ENCODE data around the gene ARHGAP15. TPM values are rescaled to one million over a fixed set of nuclear protein-coding genes. Genes with fewer than 3 reads are reported as not detected.

ARHGAP15 gene
- total RNA-seq, 2 donors from 2014 or later: 11.0 to 11.8 TPM

DNA sequence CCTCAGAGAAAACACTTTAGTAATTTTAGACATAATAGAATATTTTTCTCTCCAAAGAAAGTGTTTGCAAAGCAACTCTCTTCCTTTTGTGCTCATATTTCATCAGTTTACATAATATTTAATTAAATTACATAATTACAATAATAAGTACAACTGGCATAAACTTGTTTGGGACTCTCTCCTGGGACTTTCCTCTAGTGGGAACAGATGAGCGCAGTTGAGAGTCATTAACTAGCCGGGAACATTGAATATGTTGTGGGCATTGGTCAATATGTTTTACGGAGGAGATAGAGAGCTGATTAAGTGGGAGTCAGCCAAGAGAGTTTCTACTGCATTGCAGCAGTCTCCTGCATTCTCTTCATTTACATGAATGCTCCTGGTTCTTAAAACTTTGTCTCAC, 607.7 kb downstream of the ARHGAP15 start:
- no peaks in the 10 kb centered on the region for H3K36me3 ChIP-seq
- H3K4me3 ChIP-seq: no peak overlapping the region
- no peaks in the 10 kb centered on the region for H3K4me1 ChIP-seq (ENCODE audit: control insufficient read depth in 1 of 2, low read depth in 2 of 2)
- DNase-seq (ENCODE audit: low spot score) (no peak), ATAC-seq (ENCODE audit: insufficient number of reproducible peaks, low FRiP score, low read depth) (no peak)
- TF ChIP-seq, protein P1, sequence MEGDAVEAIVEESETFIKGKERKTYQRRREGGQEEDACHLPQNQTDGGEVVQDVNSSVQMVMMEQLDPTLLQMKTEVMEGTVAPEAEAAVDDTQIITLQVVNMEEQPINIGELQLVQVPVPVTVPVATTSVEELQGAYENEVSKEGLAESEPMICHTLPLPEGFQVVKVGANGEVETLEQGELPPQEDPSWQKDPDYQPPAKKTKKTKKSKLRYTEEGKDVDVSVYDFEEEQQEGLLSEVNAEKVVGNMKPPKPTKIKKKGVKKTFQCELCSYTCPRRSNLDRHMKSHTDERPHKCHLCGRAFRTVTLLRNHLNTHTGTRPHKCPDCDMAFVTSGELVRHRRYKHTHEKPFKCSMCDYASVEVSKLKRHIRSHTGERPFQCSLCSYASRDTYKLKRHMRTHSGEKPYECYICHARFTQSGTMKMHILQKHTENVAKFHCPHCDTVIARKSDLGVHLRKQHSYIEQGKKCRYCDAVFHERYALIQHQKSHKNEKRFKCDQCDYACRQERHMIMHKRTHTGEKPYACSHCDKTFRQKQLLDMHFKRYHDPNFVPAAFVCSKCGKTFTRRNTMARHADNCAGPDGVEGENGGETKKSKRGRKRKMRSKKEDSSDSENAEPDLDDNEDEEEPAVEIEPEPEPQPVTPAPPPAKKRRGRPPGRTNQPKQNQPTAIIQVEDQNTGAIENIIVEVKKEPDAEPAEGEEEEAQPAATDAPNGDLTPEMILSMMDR (IDR thresholded peaks at IDR 0.05): no peak
- no peak overlapping the region for H3K27ac ChIP-seq
- no peaks in the 10 kb centered on the region for H3K9me3 ChIP-seq
- H3K27me3 ChIP-seq (replicated peaks; ENCODE audit: insufficient read depth): no peaks in the 10 kb centered on the region

DNA sequence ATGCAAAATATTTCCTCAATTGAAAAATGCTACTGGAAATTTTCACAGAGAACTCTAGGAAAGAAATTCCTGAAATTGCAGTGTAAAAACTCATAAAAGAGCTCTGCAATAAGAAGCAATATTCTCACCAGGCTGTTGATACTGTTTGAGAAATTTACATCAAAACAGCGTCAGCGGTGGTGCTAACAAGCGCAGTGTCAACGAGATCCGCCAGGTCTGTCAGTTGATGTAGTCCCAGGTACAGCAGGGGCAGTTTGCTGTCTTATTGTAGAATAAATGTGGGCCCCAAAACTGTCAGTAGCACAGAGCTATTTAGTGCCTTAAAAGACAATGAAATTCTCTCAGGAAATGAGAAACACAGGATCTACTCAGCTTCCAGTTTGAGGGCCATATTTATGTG, 611.2 kb downstream of the ARHGAP15 start:
- DNase-seq (ENCODE audit: low spot score) (no peak), ATAC-seq (ENCODE audit: insufficient number of reproducible peaks, low FRiP score, low read depth) (no peak)
- TF ChIP-seq, protein P1 (IDR thresholded peaks at IDR 0.05): no peak

DNA sequence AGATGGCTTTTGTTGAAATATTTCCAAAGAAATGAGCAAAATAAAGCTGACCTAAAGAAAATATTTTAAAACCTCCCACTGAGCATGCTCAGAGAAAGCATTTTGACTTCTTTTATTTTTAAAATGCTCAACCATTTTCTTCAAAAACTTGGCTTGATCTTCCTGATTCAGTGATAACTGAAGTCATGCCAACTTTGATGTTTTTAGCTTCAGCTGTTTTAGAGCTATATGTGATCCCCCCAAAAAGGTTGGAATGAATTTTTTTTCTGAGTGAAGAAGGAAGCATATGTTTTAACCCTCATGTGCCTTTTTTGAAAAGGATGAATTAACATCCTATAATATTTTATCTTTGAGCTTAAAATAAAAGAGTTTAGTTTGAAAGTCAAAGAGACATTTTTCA, 612.0 kb downstream of the ARHGAP15 start:
- H3K4me3 ChIP-seq: no peak overlapping the region
- no peaks in the 10 kb centered on the region for H3K36me3 ChIP-seq
- ATAC-seq (ENCODE audit: insufficient number of reproducible peaks, low FRiP score, low read depth) (no peak), DNase-seq (ENCODE audit: low spot score) (no peak)
- no peaks in the 10 kb centered on the region for H3K4me1 ChIP-seq (ENCODE audit: control insufficient read depth in 1 of 2, low read depth in 2 of 2)
- H3K9me3 ChIP-seq: no peaks in the 10 kb centered on the region
- no peaks in the 10 kb centered on the region for H3K27me3 ChIP-seq (replicated peaks; ENCODE audit: insufficient read depth)
- TF ChIP-seq, protein P1 (IDR thresholded peaks at IDR 0.05): no peak
- no peak overlapping the region for H3K27ac ChIP-seq

More for the DNA sequence above, 611.2 kb downstream of the ARHGAP15 start:
- no peaks in the 10 kb centered on the region for H3K9me3 ChIP-seq
- H3K36me3 ChIP-seq: no peaks in the 10 kb centered on the region
- no peak overlapping the region for H3K27ac ChIP-seq
- H3K27me3 ChIP-seq (replicated peaks; ENCODE audit: insufficient read depth): no peaks in the 10 kb centered on the region
- H3K4me3 ChIP-seq: no peak overlapping the region
- no peaks in the 10 kb centered on the region for H3K4me1 ChIP-seq (ENCODE audit: control insufficient read depth in 1 of 2, low read depth in 2 of 2)

DNA sequence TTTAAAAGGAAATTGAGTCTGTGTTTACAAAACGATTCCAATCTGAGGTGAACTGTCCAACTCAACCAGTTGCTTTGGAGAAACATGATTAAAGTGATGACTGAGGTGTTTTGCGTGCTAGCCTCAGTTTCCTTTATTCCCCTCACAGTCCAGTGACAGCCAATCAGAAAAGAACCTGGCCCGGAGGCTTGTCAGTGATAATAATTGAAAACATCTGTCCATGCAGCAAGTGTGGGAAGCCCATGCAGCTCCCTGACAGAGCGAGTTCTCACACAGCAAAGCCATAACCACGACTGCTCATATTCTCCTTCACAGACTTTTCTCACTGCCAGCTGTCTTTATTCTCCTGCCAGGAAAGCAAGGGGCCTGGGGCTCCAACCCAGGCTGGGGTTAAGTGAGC, 613.4 kb downstream of the ARHGAP15 start:
- H3K27me3 ChIP-seq (replicated peaks; ENCODE audit: insufficient read depth): no peaks in the 10 kb centered on the region
- H3K4me1 ChIP-seq (ENCODE audit: control insufficient read depth in 1 of 2, low read depth in 2 of 2): no peaks in the 10 kb centered on the region
- TF ChIP-seq, protein P1 (IDR thresholded peaks at IDR 0.05): no peak
- H3K27ac ChIP-seq: no peak overlapping the region
- no peak overlapping the region for H3K4me3 ChIP-seq
- no peaks in the 10 kb centered on the region for H3K9me3 ChIP-seq
- ATAC-seq (ENCODE audit: insufficient number of reproducible peaks, low FRiP score, low read depth) (no peak), DNase-seq (ENCODE audit: low spot score) (no peak)
- no peaks in the 10 kb centered on the region for H3K36me3 ChIP-seq

DNA sequence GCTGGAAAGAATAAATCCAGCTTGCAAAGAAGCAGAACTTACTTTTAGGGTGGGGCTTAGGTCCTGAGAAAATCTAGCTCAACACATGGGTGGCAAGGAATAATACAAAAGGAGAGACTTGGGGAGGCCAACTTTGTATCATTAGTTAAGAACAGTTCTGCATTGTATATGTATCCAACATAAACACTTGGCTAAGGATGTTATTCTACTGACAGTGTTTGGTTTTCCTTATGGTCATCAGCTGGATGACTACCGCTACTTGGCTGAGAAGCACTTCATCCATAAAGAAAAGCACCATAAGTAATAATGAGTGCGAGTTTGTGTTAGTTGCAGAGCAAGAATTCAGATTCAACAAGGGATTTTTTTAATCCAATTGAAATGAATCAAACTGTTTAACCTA, 614.9 kb downstream of the ARHGAP15 start:
- Histone ChIP-seq H3K27me3 (replicated peaks; ENCODE audit: insufficient read depth) (no peaks in the 10 kb centered on the region), H3K36me3 (no peaks in the 10 kb centered on the region), H3K9me3 (no peaks in the 10 kb centered on the region), H3K4me1 (ENCODE audit: control insufficient read depth in 1 of 2, low read depth in 2 of 2) (no peaks in the 10 kb centered on the region), H3K4me3 (no peak overlapping the region), H3K27ac (no peak overlapping the region)
- no peak for ATAC-seq (ENCODE audit: insufficient number of reproducible peaks, low FRiP score, low read depth)
- TF ChIP-seq, protein P1 (IDR thresholded peaks at IDR 0.05): no peak
- DNase-seq (ENCODE audit: low spot score): no peak

All from thoracic aorta (tissue), 2 donors.